ENCODE results near the gene STAC3.

The STAC3 gene

GRCh38 chr12:57258977-57259970 is 8.3 kb upstream of the STAC3 start:
- peaks cover 31% of the 10 kb centered on the region for H3K36me3 ChIP-seq
- no peak for DNase-seq
- no peak for TF ChIP-seq CTCF (IDR thresholded peaks at IDR 0.05; ENCODE audit: low read depth, low read length)

GRCh38 chr12:57255916-57256315 is 4.9 kb upstream of the STAC3 start:
- Histone ChIP-seq H3K36me3 (peaks cover 26% of the 10 kb centered on the region), H3K4me3 (ENCODE audit: low read depth, low read length) (no peak overlapping the region), H3K27ac (no peak overlapping the region), H3K9me3 (ENCODE audit: severe bottlenecking) (no peaks in the 10 kb centered on the region), H3K27me3 (ENCODE audit: insufficient read depth, low read depth, severe bottlenecking) (no peaks in the 10 kb centered on the region)
- no peak for TF ChIP-seq CTCF (IDR thresholded peaks at IDR 0.05; ENCODE audit: low read depth, low read length)
- no peak for DNase-seq

More at GRCh38 chr12:57258977-57259970, 8.3 kb upstream of the STAC3 start:
- Histone ChIP-seq H3K27ac (no peak overlapping the region), H3K9me3 (ENCODE audit: severe bottlenecking) (no peaks in the 10 kb centered on the region), H3K4me3 (ENCODE audit: low read depth, low read length) (no peak overlapping the region), H3K27me3 (ENCODE audit: insufficient read depth, low read depth, severe bottlenecking) (no peaks in the 10 kb centered on the region)

GRCh38 chr12:57254506-57255280 is 3.7 kb upstream of the STAC3 start:
- Histone ChIP-seq H3K27ac (no peak overlapping the region), H3K36me3 (peaks cover 24% of the 10 kb centered on the region), H3K27me3 (ENCODE audit: insufficient read depth, low read depth, severe bottlenecking) (no peaks in the 10 kb centered on the region), H3K4me3 (ENCODE audit: low read depth, low read length) (no peak overlapping the region), H3K9me3 (ENCODE audit: severe bottlenecking) (no peaks in the 10 kb centered on the region)
- no peak for DNase-seq
- no peak for TF ChIP-seq CTCF (IDR thresholded peaks at IDR 0.05; ENCODE audit: low read depth, low read length)

GRCh38 chr12:57250541-57250940 is 446 bp downstream of the STAC3 start:
- TF ChIP-seq CTCF (IDR thresholded peaks at IDR 0.05; ENCODE audit: low read depth, low read length), result no peak
- H3K27me3 ChIP-seq (ENCODE audit: insufficient read depth, low read depth, severe bottlenecking), result no peaks in the 10 kb centered on the region
- DNase-seq, result no peak
- H3K36me3 ChIP-seq, result no peaks in the 10 kb centered on the region; the same call in 1 of the 2 replicates
- H3K4me3 ChIP-seq (ENCODE audit: low read depth, low read length), result no peak overlapping the region
- H3K9me3 ChIP-seq (ENCODE audit: severe bottlenecking), result no peaks in the 10 kb centered on the region
- H3K27ac ChIP-seq, result no peak overlapping the region

GRCh38 chr12:57248934-57249742 is 1.8 kb downstream of the STAC3 start:
- Histone ChIP-seq H3K27me3 (ENCODE audit: insufficient read depth, low read depth, severe bottlenecking) (no peaks in the 10 kb centered on the region), H3K27ac (no peak overlapping the region), H3K36me3 (no peaks in the 10 kb centered on the region), H3K9me3 (ENCODE audit: severe bottlenecking) (no peaks in the 10 kb centered on the region), H3K4me3 (ENCODE audit: low read depth, low read length) (no peak overlapping the region)
- no peak for DNase-seq
- no peak for TF ChIP-seq CTCF (IDR thresholded peaks at IDR 0.05; ENCODE audit: low read depth, low read length)
